ENCODE data around the gene KAZN.

- TF ChIP-seq PKNOX1 (IDR thresholded peaks at IDR 0.05): no peak
- no peak for TF ChIP-seq SP1 (IDR thresholded peaks at IDR 0.05)
- no peak for TF ChIP-seq BHLHE40 (IDR thresholded peaks at IDR 0.05; ENCODE audit: borderline replicate concordance)
- no peak for TF ChIP-seq ELF4 (IDR thresholded peaks at IDR 0.05)
- TF ChIP-seq FOXA1 (IDR thresholded peaks at IDR 0.05): no peak
- TF ChIP-seq FOXM1 (IDR thresholded peaks at IDR 0.05; ENCODE audit: borderline replicate concordance): no peak
- TF ChIP-seq L3MBTL2 (conservative IDR thresholded peaks at IDR 0.05): no peak
- TF ChIP-seq SUZ12 (IDR thresholded peaks at IDR 0.05): no peak
- no peak for TF ChIP-seq ZNF384 (IDR thresholded peaks at IDR 0.05)
- no peak for TF ChIP-seq NFRKB (IDR thresholded peaks at IDR 0.05)
- TF ChIP-seq HDGF (IDR thresholded peaks at IDR 0.05; ENCODE audit: borderline replicate concordance): no peak
- no peak for TF ChIP-seq ARNT (IDR thresholded peaks at IDR 0.05)
These were observed 36.9 kb downstream of the KAZN start for GRCh38 chr1:14635421-14635820.

Data from HEK293T (cell line).